ENCODE results near the gene RASGRP3. TPM values are rescaled to one million over a fixed set of nuclear protein-coding genes. Genes with fewer than 3 reads are reported as not detected.

Gene RASGRP3
- total RNA-seq, 1 donor from 2014 or later: 184 TPM

GRCh38 chr2:33522576-33522975 lies 46.1 kb downstream of the RASGRP3 start:
- peak in 1 of 2 donors; percentile 31 for DNase-seq (ENCODE audit: low read depth in 2 of 2)

- no peak for DNase-seq (ENCODE audit: low read depth in 2 of 2)
These were observed 49.2 kb downstream of the RASGRP3 start for GRCh38 chr2:33525666-33526065.

- DNase-seq (ENCODE audit: low read depth in 2 of 2): peak; percentile 76 to 82
These were observed 49.7 kb downstream of the RASGRP3 start for GRCh38 chr2:33526132-33526531.

- no peak for DNase-seq (ENCODE audit: low read depth in 2 of 2)
These were observed 50.5 kb downstream of the RASGRP3 start for GRCh38 chr2:33526921-33527320.

- DNase-seq (ENCODE audit: low read depth in 2 of 2): no peak
These were observed 52.0 kb downstream of the RASGRP3 start for GRCh38 chr2:33528441-33528950.

GRCh38 chr2:33529771-33530481 lies 53.5 kb downstream of the RASGRP3 start:
- DNase-seq (ENCODE audit: low read depth in 2 of 2): peak in 1 of 2 donors; percentile 37

- DNase-seq (ENCODE audit: low read depth in 2 of 2): no peak
These were observed 54.5 kb downstream of the RASGRP3 start for GRCh38 chr2:33530690-33531548.

- no peak for DNase-seq (ENCODE audit: low read depth in 2 of 2)
These were observed 55.2 kb downstream of the RASGRP3 start for GRCh38 chr2:33531549-33532059.

GRCh38 chr2:33532146-33532545 lies 55.7 kb downstream of the RASGRP3 start:
- no peak for DNase-seq (ENCODE audit: low read depth in 2 of 2)

GRCh38 chr2:33532966-33533365 lies 56.5 kb downstream of the RASGRP3 start:
- DNase-seq (ENCODE audit: low read depth in 2 of 2): no peak

GRCh38 chr2:33535421-33535820 lies 59.0 kb downstream of the RASGRP3 start:
- no peak for DNase-seq (ENCODE audit: low read depth in 2 of 2)

- DNase-seq (ENCODE audit: low read depth in 2 of 2): no peak
These were observed 64.8 kb downstream of the RASGRP3 start for GRCh38 chr2:33541243-33541642.

- DNase-seq (ENCODE audit: low read depth in 2 of 2): no peak
These were observed 73.8 kb downstream of the RASGRP3 start for GRCh38 chr2:33550206-33550605.

- DNase-seq (ENCODE audit: low read depth in 2 of 2): peak; percentile 52 to 75
These were observed 76.5 kb downstream of the RASGRP3 start for GRCh38 chr2:33552758-33553461.

GRCh38 chr2:33555681-33556080 lies 79.2 kb downstream of the RASGRP3 start:
- DNase-seq (ENCODE audit: low read depth in 2 of 2): no peak

- DNase-seq (ENCODE audit: low read depth in 2 of 2): no peak
These were observed 82.9 kb downstream of the RASGRP3 start for GRCh38 chr2:33559328-33559727.

GRCh38 chr2:33560017-33560416 lies 83.6 kb downstream of the RASGRP3 start:
- no peak for DNase-seq (ENCODE audit: low read depth in 2 of 2)

GRCh38 chr2:33561872-33562271 lies 85.4 kb downstream of the RASGRP3 start:
- DNase-seq (ENCODE audit: low read depth in 2 of 2): no peak

GRCh38 chr2:33570681-33571080 lies 94.2 kb downstream of the RASGRP3 start:
- no peak for DNase-seq (ENCODE audit: low read depth in 2 of 2)

GRCh38 chr2:33573657-33574056 lies 97.2 kb downstream of the RASGRP3 start:
- no peak for DNase-seq (ENCODE audit: low read depth in 2 of 2)

GRCh38 chr2:33577084-33577483 lies 100.6 kb downstream of the RASGRP3 start:
- DNase-seq (ENCODE audit: low read depth in 2 of 2): no peak

GRCh38 chr2:33577668-33578067 lies 101.2 kb downstream of the RASGRP3 start:
- DNase-seq (ENCODE audit: low read depth in 2 of 2): no peak
